Pancreas (tissue), 10 donors: ENCODE measurements around the gene FILIP1. TPM values are rescaled to one million over a fixed set of nuclear protein-coding genes. Genes with fewer than 3 reads are reported as not detected.

Experiments used
- ATAC-seq, 4 donors: fragments of 200-7000 bp; cut with Tn5 transposase; one replicate each; pipeline versions ENCODE4 v1.8.0 to v1.9.1; 2020; ENCODE audit warnings: mild to moderate bottlenecking in 4 of 4, moderate library complexity in 4 of 4
- DNase-seq, 6 donors: peaks; one replicate each; pipeline ENCODE4 v3.0.0-alpha.2; 2020
- FAIRE-seq: peaks from 2 replicates; lab custom pipeline; 2012; peaks lifted over from hg19 to GRCh38; lab: Jason Lieb, UNC
- H3K27ac ChIP-seq, 4 donors: fragments of 200-600 bp; sonication (generic); 1 replicate in 3 of 4; 2 replicates in 1 of 4; pipeline versions ENCODE4 v1.5.0 to v1.8.0; 2020
- H3K27me3 ChIP-seq, 4 donors: fragments of 200-600 bp; one replicate each; pipeline ENCODE4 v1.8.0; 2021
- H3K36me3 ChIP-seq, 3 donors: fragments of 200-600 bp; sonication (generic) in 1 of 3; one replicate each; pipeline versions ENCODE4 v1.5.0 to v1.8.0; 2020 to 2021
- H3K4me1 ChIP-seq, 3 donors: fragments of 200-600 bp; one replicate each; pipeline ENCODE4 v1.8.0; 2021
- H3K4me3 ChIP-seq, 4 donors: fragments of 200-600 bp; sonication (generic) in 2 of 4; one replicate each; pipeline versions ENCODE4 v1.5.0 to v1.8.0; 2020 to 2021
- H3K9me3 ChIP-seq, 4 donors: fragments of 200-600 bp; one replicate each; pipeline ENCODE4 v1.8.0; 2021
- CTCF ChIP-seq, 4 donors: fragments of 200-600 bp; sonication (generic) in 3 of 4; IDR thresholded peaks; one replicate each; pipeline versions ENCODE4 v1.5.0 to v1.8.0; 2021; ENCODE audit warnings: antibody characterized with exemption in 4 of 4
- WGBS, 2 donors: extraction: QIAGEN DNeasy Blood & Tissue Kit; methylation state at CpG; one replicate each; pipeline ENCODE4 v1.1.7; 2013; 5-methylcytosine and 5-hydroxymethylcytosine counted together
- intact Hi-C, 3 donors: fragments of 100-400 bp; cut with DNase I; formaldehyde crosslinking; loops; one replicate each; pipeline versions ENCODE4 v1.11.1 to v1.14.2; 2022
- polyA plus RNA-seq, 2 donors: library from polyadenylated mRNA; stranded (reverse); fragments of 200-250 nt; gene quantifications; one replicate each; pipeline ENCODE4 v1.2.3, GENCODE V29; 2013
- total RNA-seq, 6 donors: library from RNA; stranded (reverse); fragmentation: NEBNext Ultra II Directional in 4 of 6; extraction: Animal tissue kit (Norgen Biotek cat#: 25700) in 4 of 6; gene quantifications; one replicate each; pipeline versions ENCODE4 v1.2.1 to v1.2.4, GENCODE V29; 2021 to 2023
- donor health status: healthy with polysubstance abuse.
- donor health status: DM: no; HTN: no; CAD: no; lungs with moderate emphysema.
- donor health status: DM: no; HTN: no; CAD: no.
- donor health status: control.
- donor health status: control.
- donor health status: Bipolar disorder and iron deficiency.
- donor health status: DM: yes; HTN: yes; CAD: no.
- donor health status: DM: no; HTN: no; CAD: no.
- donor health status: DM: no; HTN: no; CAD: no.
- donor health status: DM: yes; HTN: yes; CAD: no.

FILIP1 gene
- total and polyA plus RNA-seq, 8 donors: 0.33 to 3.6 (median 1.5) TPM

DNA sequence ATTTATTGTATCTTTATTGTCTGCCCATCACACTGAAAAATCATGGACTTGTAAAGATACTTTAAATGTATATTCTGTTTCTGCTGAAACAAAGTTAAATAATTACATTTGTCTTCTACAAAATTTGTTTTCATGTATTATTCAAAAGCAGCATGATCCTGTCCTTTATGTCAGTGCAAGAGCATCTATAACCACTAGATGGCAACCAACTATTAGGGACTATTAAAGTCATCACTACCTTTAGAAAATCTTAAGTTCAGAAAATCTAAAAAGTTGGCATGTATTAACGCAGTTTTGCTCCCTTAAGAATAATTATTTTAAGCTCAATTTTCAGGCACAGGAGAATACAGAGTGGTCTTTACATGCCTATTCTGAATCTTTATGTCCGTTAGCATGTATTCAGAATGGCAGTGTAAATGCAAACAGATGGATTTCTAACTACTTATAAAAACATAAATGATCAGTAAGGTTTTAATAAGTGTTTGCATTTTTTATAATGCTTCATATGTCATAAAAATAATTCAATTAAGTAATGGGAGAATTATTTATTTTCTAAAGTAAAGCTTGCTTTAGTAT, 226.8 kb downstream of the FILIP1 start:
- ATAC-seq (peak; percentile 79 to 90 (median 88)), FAIRE-seq (peak; percentile 98), DNase-seq (no peak)
- peak; percentile 52 to 79 (median 69) for TF ChIP-seq CTCF (IDR thresholded peaks at IDR 0.05)
- no peaks in the 10 kb centered on the region for H3K27me3 ChIP-seq
- no peaks in the 10 kb centered on the region for H3K9me3 ChIP-seq
- intact Hi-C loops: loop anchor here in 1 of 3 donors (10.0 kb wide), 1 partner anchor 268 kb away; no protein-coding TSS in a partner anchor
- WGBS, 2 donors: 43 to 45% methylated on average over 2 of the region's 2 CpGs
- no peak overlapping the region for H3K27ac ChIP-seq
- peaks cover 5 to 28% (median 28%) of the 10 kb centered on the region in 3 donors for H3K4me1 ChIP-seq
- H3K36me3 ChIP-seq: peaks cover 0 to 21% (median 10%) of the 10 kb centered on the region in 3 donors
- H3K4me3 ChIP-seq: no peak overlapping the region

DNA sequence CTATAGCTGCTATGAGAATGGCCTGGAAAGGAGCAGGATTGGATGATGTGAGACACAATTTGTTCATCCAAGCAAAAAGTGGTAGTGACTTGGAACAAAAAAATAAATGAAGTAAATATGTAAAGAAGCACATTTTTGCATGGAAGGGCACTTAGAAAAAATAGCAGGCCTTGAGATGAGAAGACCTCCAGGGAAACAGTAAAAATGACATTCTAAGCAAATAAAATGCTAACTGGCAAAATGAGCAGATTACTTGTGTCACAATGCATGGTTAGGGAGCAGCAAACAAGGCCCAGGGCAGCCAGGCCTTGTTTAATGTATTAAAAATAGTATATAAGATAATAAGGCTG, 230.2 kb downstream of the FILIP1 start:
- Histone ChIP-seq H3K27ac (no peak overlapping the region), H3K36me3 (peaks cover 0 to 43% (median 24%) of the 10 kb centered on the region in 3 donors), H3K9me3 (no peaks in the 10 kb centered on the region), H3K4me3 (no peak overlapping the region), H3K4me1 (peaks cover 0 to 16% (median 13%) of the 10 kb centered on the region in 3 donors), H3K27me3 (no peaks in the 10 kb centered on the region)
- DNase-seq (no peak), FAIRE-seq (no peak), ATAC-seq (no peak)
- no peak for TF ChIP-seq CTCF (IDR thresholded peaks at IDR 0.05)
- intact Hi-C loops: loop anchor here in 1 of 3 donors (10.0 kb wide), 1 partner anchor 271 kb away; no protein-coding TSS in a partner anchor

GRCh38 chr6:75262716-75263400, 230.7 kb downstream of the FILIP1 start:
- no peaks in the 10 kb centered on the region for H3K9me3 ChIP-seq
- WGBS, 2 donors: 65 to 70% methylated on average over 4 of the region's 4 CpGs
- H3K4me1 ChIP-seq: peaks cover 0 to 11% (median 9%) of the 10 kb centered on the region in 3 donors
- H3K36me3 ChIP-seq: peaks cover 0 to 49% (median 24%) of the 10 kb centered on the region in 3 donors
- no peak overlapping the region for H3K27ac ChIP-seq
- TF ChIP-seq CTCF (IDR thresholded peaks at IDR 0.05): no peak
- no peak overlapping the region for H3K4me3 ChIP-seq
- FAIRE-seq (no peak), ATAC-seq (no peak), DNase-seq (no peak)
- H3K27me3 ChIP-seq: no peaks in the 10 kb centered on the region
- intact Hi-C loops: loop anchor here in 1 of 3 donors (10.0 kb wide), 1 partner anchor 272 kb away; no protein-coding TSS in a partner anchor

DNA sequence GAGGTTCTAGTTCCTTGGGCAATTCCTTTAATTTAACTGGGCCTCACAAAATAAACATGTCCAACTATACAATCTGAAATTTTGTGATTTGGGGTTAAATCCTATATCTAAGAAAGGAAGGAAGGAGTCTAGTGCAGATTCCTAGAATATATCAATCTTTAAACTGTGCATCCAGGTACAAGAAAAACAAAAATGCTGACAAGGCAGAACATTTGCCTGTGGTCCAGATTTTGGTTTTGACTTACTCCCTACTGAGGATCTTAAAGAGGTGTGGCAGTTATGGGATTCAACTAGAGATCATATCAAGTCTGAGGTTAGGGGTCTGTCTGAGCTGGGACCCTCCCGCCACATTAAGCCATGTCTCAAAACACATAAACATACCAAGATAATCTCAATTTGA, 232.3 kb downstream of the FILIP1 start:
- no peaks in the 10 kb centered on the region for H3K4me1 ChIP-seq
- FAIRE-seq (no peak), ATAC-seq (no peak), DNase-seq (no peak)
- no peak overlapping the region for H3K4me3 ChIP-seq
- H3K36me3 ChIP-seq: peaks cover 0 to 51% (median 24%) of the 10 kb centered on the region in 3 donors
- H3K9me3 ChIP-seq: no peaks in the 10 kb centered on the region
- intact Hi-C loops: loop anchor here in 1 of 3 donors (10.0 kb wide), 1 partner anchor 274 kb away; no protein-coding TSS in a partner anchor
- no peak for TF ChIP-seq CTCF (IDR thresholded peaks at IDR 0.05)
- WGBS, 2 donors: 89 to 93% methylated on average over 1 of the region's 1 CpG
- H3K27me3 ChIP-seq: no peaks in the 10 kb centered on the region
- H3K27ac ChIP-seq: no peak overlapping the region
